IMR-90 (cell line): ENCODE data around the gene PLSCR3. TPM values are rescaled to one million over a fixed set of nuclear protein-coding genes. Genes with fewer than 3 reads are reported as not detected.

ENCODE experiments used
- ATAC-seq: fragments of 200-7000 bp; cut with Tn5 transposase; 2 replicates; pipeline ENCODE4 v1.9.1; 2020; ENCODE audit warnings: low read depth, mild to moderate bottlenecking, moderate library complexity
- BruUV-seq: library from RNA; stranded (reverse); fragments of 400-500 nt; replicated peaks from 2 replicates; lab custom pipeline; 2021; lab: Mats Ljungman, UMichigan
- CTCF ChIA-PET: fragments of 300-600 bp; formaldehyde crosslinking; extraction: SDS; loops from one replicate; lab custom pipeline; 2021; ENCODE audit warnings: antibody characterized with exemption; lab: Yijun Ruan, JAX
- POLR2A ChIA-PET: fragments of 300-600 bp; sonication (Branson Sonifier 250); formaldehyde crosslinking; loops from one replicate; lab custom pipeline; 2022; ENCODE audit warnings: antibody characterized with exemption; ENCODE audit not compliant: unreplicated experiment; lab: Charles Lee
- DNase-seq: peaks from one replicate; pipeline ENCODE4 v3.0.0; 2013
- H2AFZ ChIP-seq: replicated peaks from 2 replicates; pipeline ENCODE3; 2013; ENCODE audit warnings: low read length, mild to moderate bottlenecking; ENCODE audit not compliant: poor library complexity
- H2AK5ac ChIP-seq: 2 replicates; pipeline ENCODE4 v1.6.1; 2013; ENCODE audit warnings: low read depth, low read length, inconsistent platforms
- H2AK9ac ChIP-seq: replicated peaks from 2 replicates; pipeline ENCODE3; 2013; ENCODE audit warnings: mild to moderate bottlenecking, low read depth, low read length, moderate library complexity; ENCODE audit not compliant: poor library complexity
- H2BK120ac ChIP-seq: 2 replicates; pipeline ENCODE4 v1.6.1; 2013; ENCODE audit warnings: low read depth, low read length, inconsistent platforms
- H2BK15ac ChIP-seq: 3 replicates; pipeline ENCODE4 v1.6.1; 2013; ENCODE audit warnings: low read depth, low read length, inconsistent platforms
- H2BK20ac ChIP-seq: 2 replicates; pipeline ENCODE4 v1.6.1; 2013; ENCODE audit warnings: low read depth, mild to moderate bottlenecking, inconsistent platforms, low read length, moderate library complexity
- H2BK5ac ChIP-seq: 2 replicates; pipeline ENCODE4 v1.6.1; 2013; ENCODE audit warnings: mild to moderate bottlenecking, low read depth, low read length, inconsistent platforms; ENCODE audit not compliant: poor library complexity, severe bottlenecking
- H3K14ac ChIP-seq: replicated peaks from 2 replicates; pipeline ENCODE4 v1.6.1; 2013; ENCODE audit warnings: low read depth, low read length, inconsistent platforms
- H3K18ac ChIP-seq: 2 replicates; pipeline ENCODE4 v1.6.1; 2013; ENCODE audit warnings: low read depth, low read length, control low read depth
- H3K23ac ChIP-seq: 2 replicates; pipeline ENCODE4 v1.6.1; 2013; ENCODE audit warnings: low read depth, low read length, inconsistent platforms
- H3K27ac ChIP-seq: 2 replicates; pipeline ENCODE4 v1.5.1; 2013; ENCODE audit warnings: mild to moderate bottlenecking, control low read depth, low read length; ENCODE audit not compliant: insufficient read depth
- H3K27me3 ChIP-seq: 2 replicates; pipeline ENCODE4 v1.6.1; 2013; ENCODE audit warnings: low read length; ENCODE audit not compliant: control insufficient read depth, insufficient read depth
- H3K36me3 ChIP-seq: 2 replicates; pipeline ENCODE4 v1.6.1; 2013; ENCODE audit warnings: low read length, mixed read lengths; ENCODE audit not compliant: control insufficient read depth, insufficient read depth
- H3K4ac ChIP-seq: 2 replicates; pipeline ENCODE4 v1.6.1; 2013; ENCODE audit warnings: low read depth, low read length, inconsistent platforms
- H3K4me1 ChIP-seq: 2 replicates; pipeline ENCODE4 v1.6.1; 2013; ENCODE audit warnings: low read length, mixed read lengths; ENCODE audit not compliant: control insufficient read depth, insufficient read depth
- H3K4me2 ChIP-seq: 2 replicates; pipeline ENCODE4 v1.6.1; 2013; ENCODE audit warnings: low read depth, mild to moderate bottlenecking, control low read depth, low read length, moderate library complexity
- H3K4me3 ChIP-seq: 2 replicates; pipeline ENCODE4 v1.5.1; 2013; ENCODE audit warnings: low read depth, mild to moderate bottlenecking, control low read depth, low read length, moderate library complexity; ENCODE audit not compliant: insufficient read depth
- H3K56ac ChIP-seq: 2 replicates; pipeline ENCODE4 v1.6.1; 2013; ENCODE audit warnings: low read length, inconsistent platforms; ENCODE audit not compliant: insufficient read depth; ENCODE audit errors: extremely low read depth
- H3K79me1 ChIP-seq, 2 experiments: 2 replicates each; pipeline ENCODE4 v1.6.1; 2013; ENCODE audit warnings: low read length in 2 of 2, inconsistent platforms in 1 of 2, low read depth in 1 of 2
- H3K9ac ChIP-seq: 2 replicates; pipeline ENCODE4 v1.6.1; 2013; ENCODE audit warnings: low read depth, low read length, control low read depth
- H3K9me1 ChIP-seq: 2 replicates; pipeline ENCODE4 v1.6.1; 2013; ENCODE audit warnings: low read length, inconsistent platforms; ENCODE audit not compliant: insufficient read depth
- H3K9me3 ChIP-seq: 2 replicates; pipeline ENCODE4 v1.6.1; 2013; ENCODE audit warnings: low read length; ENCODE audit not compliant: control insufficient read depth, insufficient read depth
- H4K20me1 ChIP-seq: 2 replicates; pipeline ENCODE4 v1.6.1; 2013; ENCODE audit warnings: low read length, inconsistent platforms; ENCODE audit not compliant: insufficient read depth
- H4K5ac ChIP-seq: 2 replicates; pipeline ENCODE4 v1.6.1; 2013; ENCODE audit warnings: mild to moderate bottlenecking, low read depth, low read length, control low read depth
- H4K8ac ChIP-seq, 2 experiments: 2 replicates each; pipeline ENCODE4 v1.6.1; 2013; ENCODE audit warnings: low read depth in 2 of 2, low read length in 2 of 2, control low read depth in 1 of 2, inconsistent platforms in 1 of 2
- H4K91ac ChIP-seq: 2 replicates; pipeline ENCODE4 v1.6.1; 2013; ENCODE audit warnings: low read depth, low read length, inconsistent platforms; ENCODE audit not compliant: insufficient read depth
- BHLHE40 ChIP-seq: fragments of 150-350 bp; IDR thresholded peaks from 2 replicates; pipeline ENCODE4 v1.6.1; 2016; ENCODE audit warnings: mild to moderate bottlenecking, low read depth, low read length
- CHD1 ChIP-seq: IDR thresholded peaks from 2 replicates; pipeline ENCODE4 v1.6.1; 2012; ENCODE audit warnings: low read depth, low read length, improper control_type of control experiment
- FOS ChIP-seq: fragments of 150-350 bp; IDR thresholded peaks from 2 replicates; pipeline ENCODE4 v1.6.1; 2016; ENCODE audit warnings: low read depth, low read length
- MAFK ChIP-seq: IDR thresholded peaks from 2 replicates; pipeline ENCODE4 v1.6.1; 2012; ENCODE audit warnings: low read depth, low read length, improper control_type of control experiment
- MXI1 ChIP-seq: IDR thresholded peaks from 2 replicates; pipeline ENCODE4 v1.6.1; 2012; ENCODE audit warnings: low read depth, mild to moderate bottlenecking, low read length, moderate library complexity, borderline replicate concordance
- NFE2L2 ChIP-seq: fragments of 150-350 bp; IDR thresholded peaks from 2 replicates; pipeline ENCODE4 v1.6.1; 2016; ENCODE audit warnings: low read depth, mild to moderate bottlenecking, low read length
- POLR2A ChIP-seq: IDR thresholded peaks from 2 replicates; pipeline ENCODE4 v1.6.1; 2012; ENCODE audit warnings: mild to moderate bottlenecking, low read depth, low read length
- RCOR1 ChIP-seq: IDR thresholded peaks from 2 replicates; pipeline ENCODE4 v1.6.1; 2012; ENCODE audit warnings: mild to moderate bottlenecking, low read length, improper control_type of control experiment; ENCODE audit not compliant: insufficient replicate concordance
- RFX5 ChIP-seq: IDR thresholded peaks from 2 replicates; pipeline ENCODE4 v1.8.0; 2012; ENCODE audit warnings: low read depth, mild to moderate bottlenecking, low read length, moderate library complexity
- WGBS, 2 experiments: methylation state at CpG; one replicate each; pipeline versions ENCODE4 v1.1.5 to v1.1.7; 2013; ENCODE audit warnings: missing lambda C conversion rate in 2 of 2; ENCODE audit not compliant: insufficient read length in 1 of 2; ENCODE audit errors: extremely low coverage in 2 of 2; 5-methylcytosine and 5-hydroxymethylcytosine counted together
- dilution Hi-C: fragments of 300-500 bp; cut with HindIII; formaldehyde crosslinking; loops from one replicate; pipeline ENCODE4 v1.14.3; 2018; ENCODE audit warnings: low sequenced_read_pairs; ENCODE audit not compliant: unreplicated experiment
- in situ Hi-C: fragments of 300-500 bp; cut with MboI; formaldehyde crosslinking; loops from 3 replicates; pipeline ENCODE4 v1.14.3; 2019; ENCODE audit warnings: low sequenced_read_pairs, inconsistent platforms, mixed read lengths
- intact Hi-C: fragments of 100-400 bp; cut with micrococcal nuclease; formaldehyde crosslinking; loops from 2 replicates; pipeline ENCODE4 v1.10.0; 2022
- polyA plus RNA-seq, 3 experiments: library from polyadenylated mRNA; depleted of rRNA; stranded (reverse); fragments of >200 nt; gene quantifications; 2 replicates each; pipeline ENCODE4 v1.2.3, GENCODE V29; 2012; ENCODE audit warnings: low replicate concordance in 1 of 3
- total RNA-seq: library from RNA; depleted of rRNA; stranded (reverse); fragments of >200 nt; gene quantifications from 2 replicates; pipeline ENCODE4 v1.2.3, GENCODE V29; 2012
- TF ChIP-seq, protein P1 (sequence below): fragments of 150-350 bp; IDR thresholded peaks from 2 replicates; pipeline ENCODE4 v1.6.1; 2017; ENCODE audit warnings: mild to moderate bottlenecking, antibody characterized with exemption, low read length, low read depth
- TF ChIP-seq, protein P2 (sequence below): conservative IDR thresholded peaks from 2 replicates; pipeline ENCODE4 v1.5.1; 2012; ENCODE audit warnings: mild to moderate bottlenecking, low read depth, low read length, improper control_type of control experiment

Gene PLSCR3
- total and polyA plus RNA-seq, 2 of the 4 experiments (the other 2 are of a cell fraction): 6.1 to 116 TPM

DNA sequence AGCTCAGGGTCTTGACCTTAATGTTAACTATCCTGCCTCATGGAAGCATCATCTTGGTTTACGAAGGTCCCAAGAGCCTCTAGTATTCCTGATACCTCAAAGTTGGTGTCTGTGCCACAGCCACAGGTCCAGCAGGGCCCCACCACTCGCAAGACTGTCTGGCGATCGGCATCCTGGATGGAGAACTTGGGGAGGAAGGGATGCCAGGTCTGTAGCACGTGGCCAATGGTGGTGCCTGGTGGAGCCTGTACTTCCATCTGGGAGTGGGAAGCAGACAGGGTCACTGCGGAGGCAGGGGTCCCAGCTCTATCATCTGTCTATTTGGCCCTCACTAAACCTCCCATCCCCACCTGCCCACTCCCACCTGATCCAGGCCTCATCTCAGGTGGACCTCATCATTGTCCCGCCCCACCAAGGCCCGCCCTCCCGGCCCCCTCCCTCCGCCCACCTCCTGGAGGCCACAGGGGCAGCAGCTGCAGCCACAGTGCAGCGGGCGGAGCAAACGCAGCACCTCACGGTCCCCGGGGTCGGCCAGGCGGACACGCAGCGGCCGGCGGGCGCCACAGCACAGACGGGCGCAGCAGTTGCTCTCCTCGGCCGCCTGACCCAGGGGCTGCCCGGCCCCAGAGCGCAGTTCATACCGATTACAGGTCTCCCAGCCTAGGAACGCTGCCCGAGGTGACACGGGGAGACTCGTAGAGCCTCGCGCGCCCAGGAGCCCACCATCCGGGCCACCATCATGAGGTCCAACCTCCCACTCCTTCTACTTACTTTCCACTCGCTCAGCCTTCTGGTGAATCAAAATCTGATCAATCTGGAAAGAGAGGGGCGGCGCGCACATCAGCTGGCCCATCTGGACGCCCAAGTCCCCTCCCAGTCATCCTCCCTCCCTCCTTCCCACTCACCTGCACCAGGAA, 1.4 kb downstream of the PLSCR3 start:
- H3K9ac ChIP-seq: peak overlapping the region; percentile 87
- in situ Hi-C loops: loop anchor here (5.0 kb wide), 1 partner anchor 36 kb away; the partner anchor contains the start of gene TMEM95
- POLR2A ChIA-PET: interaction anchor here (0.7 kb wide), 1 partner anchor 12 kb away, joined by 4 read pairs; no protein-coding TSS in a partner anchor

More for the DNA sequence above, 1.4 kb downstream of the PLSCR3 start:
- CTCF ChIA-PET: no interaction called here
- Histone ChIP-seq H3K18ac (no peak overlapping the region), H3K9me3 (no peaks in the 10 kb centered on the region), H2BK120ac (no peak overlapping the region), H3K4ac (peak overlapping the region; percentile 8; the same call in 1 of the 2 replicates), H3K23ac (0 out of 2 replicates have a peak overlapping the region, but pooled peaks have one; percentile 6), H3K27me3 (no peaks in the 10 kb centered on the region), H4K91ac (no peak overlapping the region; the same call in 1 of the 2 replicates), H3K36me3 (peaks cover 41% of the 10 kb centered on the region), H3K79me1 (peaks cover 14 to 32% of the 10 kb centered on the region in 2 experiments), H4K20me1 (no peaks in the 10 kb centered on the region), H3K27ac (no peak overlapping the region; the same call in 1 of the 2 replicates), H2BK20ac (no peak overlapping the region), H4K5ac (no peak overlapping the region), H2AK5ac (peak overlapping the region; percentile 37), H3K4me2 (peak overlapping the region; percentile 65), H3K14ac (no peak overlapping the region), H3K56ac (no peak overlapping the region), H2AK9ac (peak overlapping the region; percentile 86), H2BK5ac (no peak overlapping the region), H2BK15ac (no peak overlapping the region), H3K4me3 (peak overlapping the region; percentile 70), H2AFZ (peak overlapping the region; percentile 80), H3K4me1 (peaks cover 8% of the 10 kb centered on the region), H3K9me1 (peaks cover 7% of the 10 kb centered on the region; the same call in 1 of the 2 replicates), H4K8ac (peak overlapping the region in 1 of 2 experiments; percentile 5; a peak in 2 of 4 replicates)
- DNase-seq (no peak), ATAC-seq (no peak)
- WGBS, 2 experiments: 45% methylated on average over 14 of the region's 42 CpGs; no CpG with 5 or more reads in 1 of the 2 experiments
- BruUV-seq: TSS peak; percentile 62
- intact Hi-C loops (no loop called here), dilution Hi-C loops (no loop called here)
- TF ChIP-seq MAFK (no peak), BHLHE40 (no peak), MXI1 (no peak), CHD1 (no peak), RCOR1 (no peak), NFE2L2 (no peak), RFX5 (no peak), POLR2A (no peak), FOS (no peak)
- TF ChIP-seq, protein P1, sequence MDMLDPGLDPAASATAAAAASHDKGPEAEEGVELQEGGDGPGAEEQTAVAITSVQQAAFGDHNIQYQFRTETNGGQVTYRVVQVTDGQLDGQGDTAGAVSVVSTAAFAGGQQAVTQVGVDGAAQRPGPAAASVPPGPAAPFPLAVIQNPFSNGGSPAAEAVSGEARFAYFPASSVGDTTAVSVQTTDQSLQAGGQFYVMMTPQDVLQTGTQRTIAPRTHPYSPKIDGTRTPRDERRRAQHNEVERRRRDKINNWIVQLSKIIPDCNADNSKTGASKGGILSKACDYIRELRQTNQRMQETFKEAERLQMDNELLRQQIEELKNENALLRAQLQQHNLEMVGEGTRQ: no peak
- TF ChIP-seq, protein P2, sequence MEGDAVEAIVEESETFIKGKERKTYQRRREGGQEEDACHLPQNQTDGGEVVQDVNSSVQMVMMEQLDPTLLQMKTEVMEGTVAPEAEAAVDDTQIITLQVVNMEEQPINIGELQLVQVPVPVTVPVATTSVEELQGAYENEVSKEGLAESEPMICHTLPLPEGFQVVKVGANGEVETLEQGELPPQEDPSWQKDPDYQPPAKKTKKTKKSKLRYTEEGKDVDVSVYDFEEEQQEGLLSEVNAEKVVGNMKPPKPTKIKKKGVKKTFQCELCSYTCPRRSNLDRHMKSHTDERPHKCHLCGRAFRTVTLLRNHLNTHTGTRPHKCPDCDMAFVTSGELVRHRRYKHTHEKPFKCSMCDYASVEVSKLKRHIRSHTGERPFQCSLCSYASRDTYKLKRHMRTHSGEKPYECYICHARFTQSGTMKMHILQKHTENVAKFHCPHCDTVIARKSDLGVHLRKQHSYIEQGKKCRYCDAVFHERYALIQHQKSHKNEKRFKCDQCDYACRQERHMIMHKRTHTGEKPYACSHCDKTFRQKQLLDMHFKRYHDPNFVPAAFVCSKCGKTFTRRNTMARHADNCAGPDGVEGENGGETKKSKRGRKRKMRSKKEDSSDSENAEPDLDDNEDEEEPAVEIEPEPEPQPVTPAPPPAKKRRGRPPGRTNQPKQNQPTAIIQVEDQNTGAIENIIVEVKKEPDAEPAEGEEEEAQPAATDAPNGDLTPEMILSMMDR: no peak
